Thoracic aorta (tissue), 2 donors: Measurements from ENCODE around the gene PDZD4. TPM values are rescaled to one million over a fixed set of nuclear protein-coding genes. Genes with fewer than 3 reads are reported as not detected.

Source experiments
- ATAC-seq: fragments of 150-250 bp; one replicate; pipeline ENCODE4 v1.8.0; 2017; ENCODE audit warnings: low read depth; ENCODE audit not compliant: insufficient number of reproducible peaks, low FRiP score
- DNase-seq: peaks from one replicate; pipeline ENCODE4 v3.0.0-alpha.2; 2020; ENCODE audit warnings: low spot score
- H3K27ac ChIP-seq, 2 donors: fragments of 200-600 bp; sonication (generic); 1 replicate in 1 of 2; 2 replicates in 1 of 2; pipeline ENCODE4 v1.5.1; 2016; ENCODE audit warnings: mild to moderate bottlenecking in 2 of 2, moderate library complexity in 2 of 2
- H3K27me3 ChIP-seq: fragments of 200-600 bp; sonication (generic); replicated peaks from 2 replicates; pipeline ENCODE4 v1.6.0; 2016; ENCODE audit warnings: mild to moderate bottlenecking; ENCODE audit not compliant: insufficient read depth
- H3K36me3 ChIP-seq: fragments of 200-600 bp; sonication (generic); one replicate; pipeline ENCODE4 v1.5.1; 2016
- H3K4me1 ChIP-seq, 2 donors: fragments of 200-600 bp; sonication (generic); 1 replicate in 1 of 2; 2 replicates in 1 of 2; pipeline versions ENCODE4 v1.5.1 to v1.6.0; 2016; ENCODE audit warnings: low read depth in 2 of 2, mild to moderate bottlenecking in 1 of 2; ENCODE audit not compliant: control insufficient read depth in 1 of 2
- H3K4me3 ChIP-seq: fragments of 200-600 bp; sonication (generic); 2 replicates; pipeline ENCODE4 v1.5.1; 2016; ENCODE audit warnings: mild to moderate bottlenecking
- H3K9me3 ChIP-seq: fragments of 200-600 bp; sonication (generic); 2 replicates; pipeline ENCODE4 v1.5.1; 2016
- CTCF ChIP-seq: fragments of 200-600 bp; sonication (generic); IDR thresholded peaks from one replicate; pipeline ENCODE4 v1.5.1; 2019; ENCODE audit warnings: antibody characterized with exemption
- total RNA-seq, 2 donors: library from RNA; depleted of rRNA; stranded (reverse); fragments of >200 nt; gene quantifications; one replicate each; pipeline versions ENCODE4 v1.1.0 to v1.2.3, GENCODE V29; 2016

The PDZD4 gene, protein sequence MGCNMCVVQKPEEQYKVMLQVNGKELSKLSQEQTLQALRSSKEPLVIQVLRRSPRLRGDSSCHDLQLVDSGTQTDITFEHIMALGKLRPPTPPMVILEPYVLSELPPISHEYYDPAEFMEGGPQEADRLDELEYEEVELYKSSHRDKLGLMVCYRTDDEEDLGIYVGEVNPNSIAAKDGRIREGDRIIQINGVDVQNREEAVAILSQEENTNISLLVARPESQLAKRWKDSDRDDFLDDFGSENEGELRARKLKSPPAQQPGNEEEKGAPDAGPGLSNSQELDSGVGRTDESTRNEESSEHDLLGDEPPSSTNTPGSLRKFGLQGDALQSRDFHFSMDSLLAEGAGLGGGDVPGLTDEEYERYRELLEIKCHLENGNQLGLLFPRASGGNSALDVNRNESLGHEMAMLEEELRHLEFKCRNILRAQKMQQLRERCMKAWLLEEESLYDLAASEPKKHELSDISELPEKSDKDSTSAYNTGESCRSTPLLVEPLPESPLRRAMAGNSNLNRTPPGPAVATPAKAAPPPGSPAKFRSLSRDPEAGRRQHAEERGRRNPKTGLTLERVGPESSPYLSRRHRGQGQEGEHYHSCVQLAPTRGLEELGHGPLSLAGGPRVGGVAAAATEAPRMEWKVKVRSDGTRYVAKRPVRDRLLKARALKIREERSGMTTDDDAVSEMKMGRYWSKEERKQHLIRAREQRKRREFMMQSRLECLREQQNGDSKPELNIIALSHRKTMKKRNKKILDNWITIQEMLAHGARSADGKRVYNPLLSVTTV
- 10 to 100 TPM in 1 of 2 donors, 1 to 10 TPM in 1; 4.4 to 11.6 TPM for total RNA-seq

DNA sequence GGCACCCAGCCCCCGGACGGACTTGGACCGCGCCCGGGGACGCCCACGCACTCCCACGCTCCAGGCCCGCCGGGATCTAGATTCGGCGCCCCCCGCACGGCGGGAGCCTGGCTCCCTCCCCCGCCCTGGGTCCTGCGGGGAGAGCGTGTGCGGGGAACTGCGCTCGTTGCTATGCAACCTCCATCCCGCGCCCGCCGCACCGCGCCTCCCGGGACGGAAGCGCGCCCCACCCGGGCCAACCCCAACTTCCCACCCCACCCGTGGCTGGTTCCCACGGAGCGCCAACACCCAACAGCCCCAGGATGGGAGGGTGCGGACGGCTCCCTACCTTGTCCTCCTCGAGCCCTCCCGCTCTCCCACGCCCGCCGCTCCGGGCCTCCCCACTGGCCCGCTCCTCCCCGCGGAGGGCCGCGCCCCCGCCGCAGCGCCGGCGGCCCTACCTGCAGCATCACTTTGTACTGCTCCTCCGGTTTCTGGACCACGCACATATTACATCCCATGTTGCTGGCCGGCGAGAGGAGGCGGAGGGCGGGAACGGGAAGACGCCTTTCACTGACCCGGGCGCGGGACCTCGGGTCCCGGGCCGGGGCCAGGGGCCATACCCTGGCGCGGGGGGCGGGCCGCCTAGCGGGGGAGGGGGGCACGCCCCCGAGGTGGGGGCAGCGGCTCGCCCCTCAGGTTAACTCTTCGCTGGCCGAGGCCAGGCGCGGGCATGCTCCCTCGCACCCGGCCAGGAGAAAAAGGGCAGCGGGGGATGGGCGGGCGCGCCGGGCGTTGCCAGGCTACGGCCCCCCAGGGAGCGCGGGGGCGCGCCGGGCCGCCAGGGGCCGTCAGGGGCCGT lies at the start of gene PDZD4:
PDZD4 (minus strand) TSS at position 746 of the 841 bp plus-strand sequence; CDS start at position 500, 246 bp downstream.
- Histone ChIP-seq H3K4me1 (peaks cover 0 to 10% of the 10 kb centered on the region in 2 donors), H3K27ac (no peak within 1 kb of the TSS), H3K36me3 (no peaks in the 10 kb centered on the region), H3K4me3 (peak within 1 kb of the TSS; percentile 66), H3K9me3 (no peaks in the 10 kb centered on the region), H3K27me3 (no peaks in the 10 kb centered on the region)
- ATAC-seq (no peak), DNase-seq (no peak)
- no peak for TF ChIP-seq CTCF

DNA sequence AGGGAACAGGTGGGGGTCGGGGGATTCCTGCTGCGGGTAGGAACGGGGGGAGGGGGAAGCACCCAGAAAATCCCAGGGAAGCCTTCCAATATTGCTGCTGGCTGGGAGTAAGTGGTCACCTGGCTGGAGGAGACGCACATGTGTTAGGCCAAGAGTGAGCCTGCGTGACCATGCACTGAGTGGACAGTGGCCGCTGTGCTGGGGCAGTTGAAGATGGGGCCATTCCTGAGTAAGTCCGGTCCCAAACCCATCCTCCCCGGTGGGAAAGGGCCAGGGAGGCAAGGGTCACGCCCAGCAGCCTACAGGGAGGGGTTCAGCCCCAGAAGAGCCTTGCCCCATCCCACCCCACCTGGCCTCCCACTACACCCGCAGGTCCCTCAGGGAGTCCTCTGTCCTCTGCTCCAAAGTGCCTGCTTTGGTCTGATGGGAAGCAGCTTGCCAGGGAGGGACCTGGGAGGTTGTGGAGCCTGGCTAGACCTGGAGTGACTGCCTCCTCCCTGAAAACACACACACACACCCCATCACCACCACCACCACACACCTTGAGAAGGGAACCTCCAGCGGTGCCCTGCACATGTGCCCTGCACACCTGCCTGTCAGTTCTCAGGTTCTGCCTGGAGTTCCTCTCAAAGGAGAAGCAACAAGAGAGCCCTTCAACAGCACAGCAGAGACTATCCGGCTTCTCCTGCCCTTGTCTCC lies 49.5 kb upstream of the PDZD4 start:
- no peak for TF ChIP-seq CTCF
- Histone ChIP-seq H3K4me1 (peaks cover 0 to under 1% of the 10 kb centered on the region in 2 donors), H3K4me3 (no peak overlapping the region), H3K36me3 (no peaks in the 10 kb centered on the region), H3K9me3 (no peaks in the 10 kb centered on the region), H3K27me3 (no peaks in the 10 kb centered on the region), H3K27ac (no peak overlapping the region)
- ATAC-seq (no peak), DNase-seq (no peak)

DNA sequence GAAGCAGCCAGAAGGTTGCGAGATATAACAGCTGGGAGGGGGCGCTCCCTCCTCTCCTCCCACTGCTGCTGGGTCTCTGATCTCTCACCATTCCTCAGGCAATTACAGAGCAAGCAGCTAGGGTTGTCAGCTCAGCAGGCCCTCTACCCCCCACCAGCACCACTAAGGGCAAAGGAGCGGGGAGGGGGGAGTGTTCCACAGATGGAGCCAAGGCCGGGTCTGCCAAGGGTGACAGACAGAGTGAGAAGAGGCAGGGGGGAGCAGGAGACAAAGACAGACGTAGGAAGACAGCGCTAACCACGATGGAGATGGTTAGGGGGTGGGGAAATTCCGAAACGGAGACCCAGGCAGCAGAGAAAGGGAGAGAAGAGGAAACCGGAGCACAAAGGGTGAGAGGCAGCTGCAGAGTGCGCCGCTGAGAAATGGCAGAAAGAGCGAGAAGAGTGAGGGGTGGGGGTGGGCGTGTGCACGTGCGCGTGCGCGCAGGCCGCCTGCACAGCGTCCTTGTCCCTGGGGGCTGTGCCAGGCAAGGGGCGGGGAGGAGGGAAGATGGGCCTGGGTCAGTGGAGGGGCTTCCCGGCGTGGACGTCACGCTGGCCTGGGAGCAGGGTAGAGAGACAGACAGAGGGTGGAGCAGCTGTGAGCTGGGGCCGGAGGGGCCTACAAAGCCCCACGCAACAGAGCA lies 48.8 kb upstream of the PDZD4 start:
- Histone ChIP-seq H3K4me3 (no peak overlapping the region), H3K27ac (no peak overlapping the region), H3K4me1 (no peaks in the 10 kb centered on the region), H3K27me3 (no peaks in the 10 kb centered on the region), H3K9me3 (no peaks in the 10 kb centered on the region), H3K36me3 (no peaks in the 10 kb centered on the region)
- TF ChIP-seq CTCF = no peak
- ATAC-seq = no peak
- no peak for DNase-seq

GRCh38 chrX:153878345-153878744 lies 48.0 kb upstream of the PDZD4 start:
- no peak overlapping the region for H3K4me3 ChIP-seq
- no peak for ATAC-seq
- H3K9me3 ChIP-seq = no peaks in the 10 kb centered on the region
- H3K36me3 ChIP-seq = no peaks in the 10 kb centered on the region
- H3K27me3 ChIP-seq = no peaks in the 10 kb centered on the region
- no peaks in the 10 kb centered on the region for H3K4me1 ChIP-seq
- TF ChIP-seq CTCF = no peak
- DNase-seq = no peak
- no peak overlapping the region for H3K27ac ChIP-seq
